GM11168 (cell line): ENCODE results near the gene PDE12.
"Not testable (repeated sequence)": the region's sequence is repeated elsewhere in the genome, so short reads cannot be mapped to it uniquely, and the experiment has no call there.

ENCODE experiments used
- in situ Hi-C: fragments of 300-500 bp; cut with MboI; formaldehyde crosslinking; loops from one replicate; pipeline ENCODE4 v1.12.0; 2022; ENCODE audit warnings: low sequenced_read_pairs; ENCODE audit not compliant: unreplicated experiment

The PDE12 gene

GRCh38 chr3:57583544-57583943, 27.5 kb downstream of the PDE12 start:
- in situ Hi-C loops: no loop called here

- in situ Hi-C loops: no loop called here
Measured at GRCh38 chr3:57586778-57587177, 30.7 kb downstream of the PDE12 start.

GRCh38 chr3:57587905-57588304, 31.8 kb downstream of the PDE12 start:
- in situ Hi-C loops: no loop called here

GRCh38 chr3:57592306-57592705, 36.2 kb downstream of the PDE12 start:
- in situ Hi-C loops: no loop called here

- in situ Hi-C loops: no loop called here
Measured at GRCh38 chr3:57594144-57594543, 38.1 kb downstream of the PDE12 start.

- in situ Hi-C loops: no loop called here
Measured at GRCh38 chr3:57594576-57594975, 38.5 kb downstream of the PDE12 start.

GRCh38 chr3:57596495-57597126, 40.5 kb downstream of the PDE12 start:
- in situ Hi-C loops: no loop called here

GRCh38 chr3:57597127-57597923, 41.3 kb downstream of the PDE12 start, which contains the start of gene ARF4:
TSS of gene ARF4 (minus strand) at chr3:57597344. CDS start at chr3:57597140, 204 bp downstream.
- in situ Hi-C loops: no loop called here

- in situ Hi-C loops: no loop called here
Measured at GRCh38 chr3:57598765-57599360, 42.8 kb downstream of the PDE12 start.

- in situ Hi-C loops: no loop called here
Measured at GRCh38 chr3:57600195-57600594, 44.1 kb downstream of the PDE12 start.

- in situ Hi-C loops: no loop called here
Measured at GRCh38 chr3:57604971-57605370, 48.9 kb downstream of the PDE12 start.

- in situ Hi-C loops: no loop called here
Measured at GRCh38 chr3:57605683-57606082, 49.6 kb downstream of the PDE12 start.

- in situ Hi-C loops: not testable (repeated sequence)
Measured at GRCh38 chr3:57611870-57612269, 55.8 kb downstream of the PDE12 start.

GRCh38 chr3:57616233-57616632, 60.2 kb downstream of the PDE12 start:
- in situ Hi-C loops: no loop called here
